OCI-LY1 (cell line): Measurements from ENCODE around the gene SEMA4C.

Experiments
- H2AFZ ChIP-seq: fragments of 200-600 bp; sonication (generic), shearing (Covaris generic); 2 replicates; pipeline ENCODE4 v1.6.0; 2014; ENCODE audit warnings: antibody characterized with exemption, mild to moderate bottlenecking, low read length
- H3F3A ChIP-seq: fragments of 200-600 bp; sonication (generic), shearing (Covaris generic); 2 replicates; pipeline ENCODE4 v1.6.0; 2014; ENCODE audit warnings: mild to moderate bottlenecking, antibody characterized with exemption, low read length, moderate library complexity; ENCODE audit not compliant: insufficient read depth
- H3K27ac ChIP-seq: fragments of 200-600 bp; sonication (generic); 2 replicates; pipeline ENCODE4 v1.5.1; 2014; ENCODE audit warnings: low read length, mixed run types, mild to moderate bottlenecking, low read depth; ENCODE audit not compliant: poor library complexity, severe bottlenecking
- H3K27me3 ChIP-seq: fragments of 200-600 bp; sonication (generic); 2 replicates; pipeline ENCODE4 v1.6.0; 2014; ENCODE audit warnings: antibody characterized with exemption, mild to moderate bottlenecking, low read length, moderate library complexity; ENCODE audit not compliant: insufficient read depth
- H3K36me3 ChIP-seq: fragments of 200-600 bp; sonication (generic); 2 replicates; pipeline ENCODE4 v1.6.1; 2014; ENCODE audit warnings: mild to moderate bottlenecking, antibody characterized with exemption, low read length, moderate library complexity, mixed read lengths; ENCODE audit not compliant: insufficient read depth
- H3K4me1 ChIP-seq: fragments of 200-600 bp; sonication (generic); 2 replicates; pipeline ENCODE4 v1.5.1; 2014; ENCODE audit warnings: mild to moderate bottlenecking, low read length, moderate library complexity; ENCODE audit not compliant: insufficient read depth, severe bottlenecking
- H3K4me2 ChIP-seq: fragments of 200-600 bp; sonication (generic), shearing (Covaris generic); 2 replicates; pipeline ENCODE4 v1.6.1; 2014; ENCODE audit warnings: low read length
- H3K4me3 ChIP-seq: fragments of 200-600 bp; sonication (generic); 2 replicates; pipeline ENCODE4 v1.5.1; 2014; ENCODE audit warnings: low read length, low read depth, mild to moderate bottlenecking, mixed read lengths; ENCODE audit not compliant: poor library complexity, severe bottlenecking
- H3K79me2 ChIP-seq: fragments of 200-600 bp; shearing (Covaris generic); 2 replicates; pipeline ENCODE4 v1.6.1; 2016; ENCODE audit warnings: mixed run types, low read length, mixed read lengths; ENCODE audit not compliant: insufficient read depth
- H3K9ac ChIP-seq: fragments of 200-600 bp; sonication (generic), shearing (Covaris generic); 2 replicates; pipeline ENCODE4 v1.6.1; 2014; ENCODE audit warnings: mild to moderate bottlenecking, low read length, mixed read lengths
- H3K9me2 ChIP-seq: fragments of 200-600 bp; sonication (generic), shearing (Covaris generic); 2 replicates; pipeline ENCODE4 v1.6.1; 2014; ENCODE audit warnings: low read depth, mild to moderate bottlenecking, low read length, mixed read lengths
- H3K9me3 ChIP-seq: fragments of 200-600 bp; shearing (Covaris generic); 2 replicates; pipeline ENCODE4 v1.6.1; 2014; ENCODE audit warnings: low read length, mixed read lengths
- H4K20me1 ChIP-seq: fragments of 200-600 bp; sonication (generic), shearing (Covaris generic); 2 replicates; pipeline ENCODE4 v1.6.0; 2016; ENCODE audit warnings: mild to moderate bottlenecking, low read length; ENCODE audit not compliant: insufficient read depth
- CTCF ChIP-seq: fragments of 200-600 bp; sonication (generic), shearing (Covaris generic); IDR thresholded peaks from 2 replicates; pipeline ENCODE4 v1.5.1; 2017; ENCODE audit warnings: mild to moderate bottlenecking, antibody characterized with exemption, low read length, moderate library complexity, mixed read lengths
- EZH2 ChIP-seq: fragments of 200-600 bp; sonication (generic), shearing (Covaris generic); IDR thresholded peaks from 2 replicates; pipeline ENCODE4 v1.8.0; 2017; ENCODE audit warnings: borderline replicate concordance, mixed run types, mild to moderate bottlenecking, antibody characterized with exemption, low read length, moderate library complexity, mixed read lengths

The SEMA4C gene

DNA sequence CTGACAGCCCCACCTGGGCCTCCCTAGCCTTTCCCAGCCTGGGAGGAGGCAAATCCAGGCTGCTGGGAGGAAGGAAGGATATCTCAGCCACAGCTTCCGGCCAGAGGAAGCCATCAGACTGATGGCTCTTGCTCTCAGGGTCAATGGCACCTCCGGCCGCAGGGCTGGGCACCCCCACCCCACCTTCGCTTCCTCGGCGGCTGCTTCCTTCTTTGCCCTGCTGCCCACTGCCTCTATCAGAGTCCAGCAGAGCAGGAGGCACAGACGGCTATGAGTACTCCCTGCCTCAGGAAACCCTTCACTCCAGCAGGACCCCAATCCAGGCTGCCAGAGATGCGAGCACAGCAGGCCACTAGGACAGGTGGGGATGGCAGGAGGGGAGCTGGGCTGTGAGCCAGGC, 3.3 kb downstream of the SEMA4C start:
- H3K27me3 ChIP-seq: 0 out of 2 replicates have a peak, but pooled peaks cover 12% of the 10 kb centered on the region
- H3K9me2 ChIP-seq: no peaks in the 10 kb centered on the region
- H3K4me3 ChIP-seq: peak overlapping the region; percentile 49
- no peaks in the 10 kb centered on the region for H3K9me3 ChIP-seq
- H4K20me1 ChIP-seq: no peaks in the 10 kb centered on the region
- H2AFZ ChIP-seq: no peak overlapping the region
- no peak overlapping the region; the same call in 1 of the 2 replicates for H3K9ac ChIP-seq
- peak overlapping the region; percentile 55 for H3K4me2 ChIP-seq
- peaks cover 25% of the 10 kb centered on the region for H3K4me1 ChIP-seq
- H3K27ac ChIP-seq: no peak overlapping the region
- no peaks in the 10 kb centered on the region for H3K79me2 ChIP-seq
- no peaks in the 10 kb centered on the region for H3K36me3 ChIP-seq
- TF ChIP-seq EZH2 (no peak), CTCF (no peak)
- no peaks in the 10 kb centered on the region for H3F3A ChIP-seq

GRCh38 chr2:96866149-96866548, 3.7 kb downstream of the SEMA4C start:
- no peaks in the 10 kb centered on the region for H3F3A ChIP-seq
- H4K20me1 ChIP-seq: no peaks in the 10 kb centered on the region
- H3K9me3 ChIP-seq: no peaks in the 10 kb centered on the region
- 0 out of 2 replicates have a peak, but pooled peaks cover 12% of the 10 kb centered on the region for H3K27me3 ChIP-seq
- no peak overlapping the region for H3K27ac ChIP-seq
- H3K4me1 ChIP-seq: peaks cover 25% of the 10 kb centered on the region
- H3K9ac ChIP-seq: no peak overlapping the region
- no peaks in the 10 kb centered on the region for H3K79me2 ChIP-seq
- H3K4me2 ChIP-seq: no peak overlapping the region
- no peak overlapping the region for H3K4me3 ChIP-seq
- no peak overlapping the region for H2AFZ ChIP-seq
- H3K9me2 ChIP-seq: no peaks in the 10 kb centered on the region
- no peaks in the 10 kb centered on the region for H3K36me3 ChIP-seq
- no peak for TF ChIP-seq CTCF

DNA sequence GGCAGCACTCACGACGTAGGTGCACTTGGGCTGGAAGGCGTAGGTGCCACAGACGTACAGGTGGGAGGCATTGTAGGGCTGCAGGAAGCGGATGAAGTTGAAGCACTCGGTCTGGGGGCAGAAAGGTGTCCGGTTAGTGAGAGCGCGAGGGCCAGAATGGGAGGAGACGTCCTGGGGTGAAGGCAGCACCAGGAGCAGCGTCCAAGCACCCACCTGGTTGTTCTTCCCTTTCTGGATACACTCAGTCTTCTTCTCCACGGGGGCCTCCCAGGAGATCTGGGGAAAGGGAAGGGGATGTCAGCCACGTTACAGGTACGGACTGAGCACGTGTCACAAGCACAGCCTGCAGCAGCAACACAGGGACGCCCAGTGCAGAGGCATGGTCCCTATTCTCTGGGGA, 4.2 kb downstream of the SEMA4C start:
- no peak overlapping the region for H3K9ac ChIP-seq
- no peaks in the 10 kb centered on the region for H3K9me2 ChIP-seq
- 0 out of 2 replicates have a peak, but pooled peaks cover 12% of the 10 kb centered on the region for H3K27me3 ChIP-seq
- no peak for TF ChIP-seq EZH2
- no peak for TF ChIP-seq CTCF
- no peaks in the 10 kb centered on the region for H3K9me3 ChIP-seq
- no peak overlapping the region for H3K4me3 ChIP-seq
- no peak overlapping the region for H2AFZ ChIP-seq
- no peaks in the 10 kb centered on the region for H4K20me1 ChIP-seq
- H3K4me2 ChIP-seq: no peak overlapping the region
- no peak overlapping the region for H3K27ac ChIP-seq
- no peaks in the 10 kb centered on the region for H3K79me2 ChIP-seq
- no peaks in the 10 kb centered on the region for H3K36me3 ChIP-seq
- no peaks in the 10 kb centered on the region for H3F3A ChIP-seq
- H3K4me1 ChIP-seq: peaks cover 25% of the 10 kb centered on the region
